PFSK-1 (cell line): ENCODE data around the gene PRUNE1.

Source experiments
- FOXP2 ChIP-seq: optimal IDR thresholded peaks from 2 replicates; pipeline ENCODE3; 2011; ENCODE audit warnings: borderline replicate concordance, control low read depth, inconsistent platforms; ENCODE audit not compliant: insufficient read depth; ENCODE audit errors: extremely low read length, extremely low read depth
- POLR2AphosphoS5 ChIP-seq: IDR thresholded peaks from 2 replicates; pipeline ENCODE4 v1.6.1; 2012; ENCODE audit warnings: low read depth, mild to moderate bottlenecking, control low read depth, low read length, moderate library complexity
- REST ChIP-seq, 2 experiments: IDR thresholded peaks; 2 replicates each; pipeline versions ENCODE4 v1.6.1 to v1.8.0; 2011 to 2012; ENCODE audit warnings: low read depth in 2 of 2, low read length in 2 of 2, control low read depth in 1 of 2, inconsistent platforms in 1 of 2, mild to moderate bottlenecking in 1 of 2, moderate library complexity in 1 of 2; ENCODE audit not compliant: insufficient read depth in 1 of 2
- SIN3A ChIP-seq: IDR thresholded peaks from 2 replicates; pipeline ENCODE4 v1.6.1; 2012; ENCODE audit warnings: mild to moderate bottlenecking, low read length, moderate library complexity, borderline replicate concordance; ENCODE audit not compliant: insufficient read depth
- TAF1 ChIP-seq: IDR thresholded peaks from 2 replicates; pipeline ENCODE4 v1.6.1; 2012; ENCODE audit warnings: low read length, control low read depth, borderline replicate concordance; ENCODE audit not compliant: insufficient read depth

Gene PRUNE1

GRCh38 chr1:151067185-151067584 is 58.9 kb downstream of the PRUNE1 start:
- TF ChIP-seq SIN3A, result no peak
- TF ChIP-seq REST (IDR thresholded peaks at IDR 0.05; ENCODE audit: insufficient read depth in 1 of 2, low read depth in 2 of 2, low read length in 2 of 2), result no peak
- no peak for TF ChIP-seq FOXP2
- no peak for TF ChIP-seq TAF1
- no peak for TF ChIP-seq POLR2AphosphoS5

GRCh38 chr1:151069103-151069486 is 60.8 kb downstream of the PRUNE1 start:
- TF ChIP-seq REST (IDR thresholded peaks at IDR 0.05; ENCODE audit: insufficient read depth in 1 of 2, low read depth in 2 of 2, low read length in 2 of 2), result no peak
- no peak for TF ChIP-seq TAF1
- TF ChIP-seq POLR2AphosphoS5, result no peak
- TF ChIP-seq SIN3A, result no peak
- no peak for TF ChIP-seq FOXP2

GRCh38 chr1:151070474-151071276 is 62.4 kb downstream of the PRUNE1 start, which contains the start of gene GABPB2:
Gene GABPB2, plus strand, starts transcription at chr1:151070761. Its CDS starts 17,429 bp downstream, at chr1:151088190.
- TF ChIP-seq REST (IDR thresholded peaks at IDR 0.05; ENCODE audit: insufficient read depth in 1 of 2, low read depth in 2 of 2, low read length in 2 of 2) (0 out of 4 replicates have a peak, but pooled peaks of 1 of the 2 experiments have one; percentile 13), TAF1 (peak; percentile 83; the same call in 1 of the 2 replicates), POLR2AphosphoS5 (peak; percentile 35; the same call in 1 of the 2 replicates), FOXP2 (peak; percentile 66), SIN3A (peak; percentile 36; the same call in 1 of the 2 replicates)

- TF ChIP-seq FOXP2, result no peak
- TF ChIP-seq POLR2AphosphoS5, result no peak
- TF ChIP-seq TAF1, result no peak
- TF ChIP-seq SIN3A, result no peak
- TF ChIP-seq REST (IDR thresholded peaks at IDR 0.05; ENCODE audit: insufficient read depth in 1 of 2, low read depth in 2 of 2, low read length in 2 of 2), result no peak
Measured at GRCh38 chr1:151072224-151072623, 64.0 kb downstream of the PRUNE1 start.
